GM11168 (cell line): ENCODE measurements around the gene GTF2H4.

ENCODE experiments used
- in situ Hi-C: fragments of 300-500 bp; cut with MboI; formaldehyde crosslinking; loops from one replicate; pipeline ENCODE4 v1.12.0; 2022; ENCODE audit warnings: low sequenced_read_pairs; ENCODE audit not compliant: unreplicated experiment

GTF2H4 gene

DNA sequence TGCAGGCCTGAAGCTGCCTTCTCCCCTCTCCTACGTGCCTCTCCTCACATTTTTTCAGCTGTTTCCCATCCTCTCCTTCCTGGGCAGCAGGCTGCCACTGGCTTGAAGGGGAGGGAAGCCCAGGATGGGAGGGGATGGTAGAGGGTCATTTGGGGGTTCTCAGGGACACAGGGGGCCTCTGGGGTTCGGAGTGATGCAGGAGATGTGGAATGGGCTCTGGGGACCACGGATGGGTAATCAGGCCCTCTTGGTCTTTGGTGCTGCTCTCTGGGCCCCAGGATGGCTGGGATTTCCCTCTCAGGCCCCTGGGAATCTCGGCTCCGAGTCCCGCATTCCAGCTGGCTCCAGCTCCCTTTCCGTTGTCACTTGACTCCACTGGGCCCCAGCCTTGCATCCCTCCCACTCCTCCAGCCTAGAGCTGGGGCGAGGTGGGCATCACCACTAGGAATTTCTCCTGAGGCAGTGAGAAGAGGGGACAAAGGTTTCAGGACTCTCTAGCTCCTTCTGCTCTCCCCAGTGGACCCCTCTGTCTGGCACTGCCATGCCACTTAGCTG lies 25.7 kb upstream of the GTF2H4 start:
- in situ Hi-C loops, result no loop called here

- in situ Hi-C loops, result no loop called here
Measured at GRCh38 chr6:30882759-30883684, 25.0 kb upstream of the GTF2H4 start.

DNA sequence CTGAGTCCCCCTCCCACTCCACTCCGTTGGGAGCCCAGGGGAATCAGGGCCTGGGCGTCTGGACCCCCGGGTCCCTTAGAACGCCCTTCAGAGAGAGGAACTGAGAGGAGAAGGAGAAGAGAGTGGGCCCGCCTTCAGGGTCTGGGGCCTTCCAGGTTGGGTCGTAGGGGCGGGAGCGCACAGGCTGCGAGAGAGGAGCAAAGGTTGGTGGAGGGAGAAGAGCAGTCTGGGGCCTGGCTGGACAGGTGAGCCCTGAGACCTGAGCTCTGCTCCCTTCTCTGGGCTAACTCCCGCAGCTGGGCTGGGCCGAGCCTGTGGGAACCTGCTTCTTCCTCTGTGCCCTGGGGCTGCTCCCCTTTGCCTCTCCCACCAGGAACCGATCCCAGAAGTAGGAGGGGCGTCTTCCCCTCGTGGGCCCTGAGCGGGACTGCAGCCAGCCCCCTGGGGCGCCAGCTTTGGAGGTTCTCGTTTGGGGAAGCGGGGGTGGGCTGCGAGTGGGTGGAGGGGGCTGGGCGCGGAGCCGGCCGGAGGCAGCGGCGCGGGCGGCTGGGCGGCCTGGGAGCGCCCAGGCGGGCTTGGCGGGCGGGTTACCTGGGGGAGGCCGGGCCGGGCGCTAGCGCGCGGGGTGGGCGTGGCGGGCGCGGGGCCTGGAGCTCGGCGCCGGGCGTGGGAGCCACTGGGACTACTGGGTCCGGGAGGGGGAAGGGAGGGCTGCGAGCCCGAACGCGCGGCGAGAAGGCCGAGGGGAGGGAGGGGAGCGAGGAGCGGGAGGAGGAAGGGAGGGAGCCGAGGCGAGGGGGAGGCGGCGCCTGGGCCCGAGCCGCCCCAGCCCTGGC lies 24.1 kb upstream of the GTF2H4 start, which contains the start of gene DDR1:
Gene DDR1, plus strand, starts transcription at position 835 of the 836 bp plus-strand sequence. CDS start 4,211 bp downstream, outside the sequence.
- in situ Hi-C loops, result no loop called here

GRCh38 chr6:30884521-30885480 lies 23.2 kb upstream of the GTF2H4 start:
- in situ Hi-C loops, result no loop called here

DNA sequence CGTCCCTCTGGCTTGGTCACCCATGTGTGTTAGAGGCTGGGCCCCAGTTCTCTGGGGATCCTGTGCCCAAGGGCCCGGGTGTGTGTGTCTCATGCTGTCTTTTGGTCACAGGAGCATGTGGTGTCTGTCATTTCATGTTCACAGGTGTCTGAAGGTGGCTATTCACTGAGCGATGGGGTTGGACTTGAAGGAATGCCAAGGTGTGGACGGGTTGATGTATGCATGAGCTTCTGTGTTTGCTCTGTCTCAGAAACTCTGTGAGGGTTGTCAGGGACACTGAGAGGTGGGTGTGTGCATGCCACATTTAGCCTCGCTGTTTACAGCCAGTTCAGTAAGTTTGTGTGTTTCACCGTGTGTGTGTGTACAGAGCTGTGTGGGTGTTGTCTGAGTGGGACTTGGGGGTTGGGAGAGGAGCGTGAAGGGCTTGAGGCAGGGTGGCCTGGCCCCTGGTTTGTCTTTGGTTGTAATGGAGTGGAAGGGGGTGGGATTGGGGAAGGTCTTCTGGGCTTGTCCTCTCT lies 22.5 kb upstream of the GTF2H4 start:
- in situ Hi-C loops, result no loop called here

GRCh38 chr6:30885999-30886896 lies 21.8 kb upstream of the GTF2H4 start:
- in situ Hi-C loops, result no loop called here

DNA sequence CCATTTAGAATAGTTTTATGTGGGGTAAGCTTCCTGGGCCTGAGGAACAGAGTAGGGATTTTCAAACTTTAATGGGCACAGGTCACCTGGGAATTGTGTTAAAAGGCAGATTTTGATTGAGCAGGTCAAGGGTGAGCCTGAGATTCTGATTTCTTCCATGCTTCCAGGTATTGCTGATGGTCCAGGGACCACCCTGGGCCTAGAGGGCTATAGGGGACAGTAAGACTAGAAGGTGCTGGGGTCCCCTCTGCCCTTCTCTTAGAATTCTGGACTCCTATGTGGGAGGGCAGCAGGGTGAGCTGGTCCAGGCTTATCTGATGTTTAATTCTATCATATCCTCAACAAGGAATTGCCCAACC lies 21.1 kb upstream of the GTF2H4 start:
- in situ Hi-C loops, result no loop called here

DNA sequence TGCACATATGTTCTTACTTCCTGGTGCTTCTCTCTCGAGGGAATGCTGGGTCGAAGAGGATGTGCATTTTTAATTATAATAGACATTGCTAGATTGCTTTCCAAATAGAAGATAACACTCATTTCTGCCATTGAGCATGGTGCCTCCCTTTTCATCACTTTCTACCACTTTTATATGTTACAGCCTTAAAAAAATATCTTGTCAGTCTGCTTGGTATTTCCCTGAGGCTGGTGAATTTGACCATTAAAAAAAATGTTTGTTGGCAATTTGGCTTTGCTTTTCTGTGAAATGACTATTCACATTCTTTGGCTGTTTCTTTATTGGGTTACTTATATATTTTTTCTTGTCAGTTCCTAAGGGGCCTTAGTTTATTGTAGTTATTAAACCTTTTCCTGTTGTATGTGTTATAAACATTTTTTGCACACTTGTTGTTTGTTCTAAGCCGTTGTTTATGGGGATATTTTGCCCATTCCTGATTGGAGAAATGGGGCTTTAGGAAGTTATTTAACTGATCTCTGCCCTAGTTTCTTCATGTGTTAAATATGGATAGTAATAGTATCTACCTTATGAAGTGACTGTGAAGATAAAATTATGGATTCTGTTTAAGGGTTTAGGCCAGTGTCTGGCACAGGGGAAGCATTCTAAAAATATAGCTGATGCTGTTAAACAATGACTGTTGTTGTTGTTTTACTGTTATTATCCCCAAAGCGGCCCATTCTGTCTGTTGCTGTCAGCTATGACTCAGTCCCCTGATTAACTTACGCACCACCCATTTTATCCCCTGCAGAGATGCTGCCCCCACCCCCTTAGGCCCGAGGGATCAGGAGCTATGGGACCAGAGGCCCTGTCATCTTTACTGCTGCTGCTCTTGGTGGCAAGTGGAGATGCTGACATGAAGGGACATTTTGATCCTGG lies 19.8 kb upstream of the GTF2H4 start:
- in situ Hi-C loops, result no loop called here

- in situ Hi-C loops, result no loop called here
Measured at GRCh38 chr6:30888816-30889495, 19.1 kb upstream of the GTF2H4 start.

- in situ Hi-C loops, result no loop called here
Measured at GRCh38 chr6:30889496-30889885, 18.5 kb upstream of the GTF2H4 start.

- in situ Hi-C loops, result no loop called here
Measured at GRCh38 chr6:30889921-30890645, 17.9 kb upstream of the GTF2H4 start.

DNA sequence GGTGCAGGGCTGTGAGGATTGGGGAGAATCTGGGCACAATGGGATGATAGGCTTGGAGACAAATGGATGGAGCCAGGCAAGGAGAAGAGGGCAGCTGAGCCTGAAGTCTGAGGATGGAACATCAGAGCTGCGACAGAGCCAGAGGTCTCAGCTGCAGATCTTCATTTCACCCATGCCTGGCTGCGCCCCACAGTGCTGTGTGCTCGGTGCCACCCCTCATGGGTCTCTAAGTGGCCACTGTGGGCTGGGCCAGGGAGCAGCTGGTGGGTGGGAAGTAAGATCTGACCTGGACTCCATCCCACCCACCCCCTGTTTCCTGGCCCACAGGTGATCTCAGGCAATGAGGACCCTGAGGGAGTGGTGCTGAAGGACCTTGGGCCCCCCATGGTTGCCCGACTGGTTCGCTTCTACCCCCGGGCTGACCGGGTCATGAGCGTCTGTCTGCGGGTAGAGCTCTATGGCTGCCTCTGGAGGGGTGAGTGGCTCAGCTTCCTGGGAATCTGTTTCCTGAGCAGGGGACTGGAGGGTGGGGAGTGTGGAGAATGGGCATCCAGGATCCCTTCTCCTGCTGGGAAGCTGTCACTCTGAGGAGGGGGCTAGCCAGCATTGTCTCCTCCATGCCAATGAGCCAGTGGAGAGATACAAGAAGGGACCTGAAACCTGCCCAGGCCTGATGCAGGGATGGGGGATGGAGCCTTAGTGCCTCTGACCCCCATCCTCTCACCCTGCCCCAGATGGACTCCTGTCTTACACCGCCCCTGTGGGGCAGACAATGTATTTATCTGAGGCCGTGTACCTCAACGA lies 17.2 kb upstream of the GTF2H4 start:
- in situ Hi-C loops, result no loop called here

DNA sequence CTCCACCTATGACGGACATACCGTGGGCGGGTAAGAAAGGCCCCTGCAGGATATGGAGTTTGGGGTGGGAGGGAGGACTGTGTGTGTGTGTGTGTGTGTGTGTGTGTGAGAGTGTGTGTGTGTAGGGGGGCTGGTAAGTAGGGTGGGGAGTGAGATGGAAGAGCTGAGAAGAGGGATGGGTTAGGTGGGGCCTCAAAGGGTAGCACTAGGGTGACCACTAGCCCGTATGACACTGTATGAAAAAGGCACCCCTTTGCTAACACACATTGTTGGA lies 16.6 kb upstream of the GTF2H4 start:
- in situ Hi-C loops, result no loop called here

- in situ Hi-C loops, result no loop called here
Measured at GRCh38 chr6:30891816-30892538, 16.0 kb upstream of the GTF2H4 start.

DNA sequence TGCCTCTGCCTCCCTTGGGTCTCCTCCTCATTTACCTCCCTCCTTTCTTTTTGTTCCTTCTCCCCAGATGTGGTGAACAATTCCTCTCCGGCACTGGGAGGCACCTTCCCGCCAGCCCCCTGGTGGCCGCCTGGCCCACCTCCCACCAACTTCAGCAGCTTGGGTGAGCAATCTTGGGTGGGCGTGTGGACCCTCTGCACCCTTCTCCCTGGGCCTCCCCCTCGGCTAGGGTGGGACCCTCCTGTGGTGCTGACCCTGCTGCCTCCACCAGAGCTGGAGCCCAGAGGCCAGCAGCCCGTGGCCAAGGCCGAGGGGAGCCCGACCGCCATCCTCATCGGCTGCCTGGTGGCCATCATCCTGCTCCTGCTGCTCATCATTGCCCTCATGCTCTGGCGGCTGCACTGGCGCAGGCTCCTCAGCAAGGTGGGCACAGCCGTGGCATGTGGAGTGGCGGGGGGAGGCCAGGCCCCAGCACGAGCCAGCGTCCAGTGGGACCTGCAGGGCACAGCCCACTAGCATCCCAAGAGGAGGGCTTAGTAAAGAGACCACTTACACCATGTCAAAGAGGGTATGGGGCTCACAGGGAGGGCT lies 14.9 kb upstream of the GTF2H4 start:
- in situ Hi-C loops, result no loop called here
